SU-DHL-6 (cell line): ENCODE data around the gene BMPR1A.

Experiments used
- CTCF ChIP-seq: fragments of 200-600 bp; sonication (generic); IDR thresholded peaks from one replicate; pipeline ENCODE4 v1.5.1; 2017; ENCODE audit warnings: antibody characterized with exemption, mild to moderate bottlenecking, low read length, moderate library complexity; ENCODE audit not compliant: insufficient read depth, poor library complexity, severe bottlenecking
- EZH2phosphoT487 ChIP-seq: fragments of 200-600 bp; sonication (generic), shearing (Covaris generic); conservative IDR thresholded peaks from 2 replicates; pipeline ENCODE4 v1.6.1; 2018; ENCODE audit warnings: mild to moderate bottlenecking, antibody characterized with exemption, low read length, moderate library complexity, mixed read lengths

GRCh38 chr10:86962136-86962980, 205.9 kb downstream of the BMPR1A start:
- no peak for TF ChIP-seq CTCF
- TF ChIP-seq EZH2phosphoT487, result no peak
